PC-3 (cell line): ENCODE results near the gene LPXN. TPM values are rescaled to one million over a fixed set of nuclear protein-coding genes. Genes with fewer than 3 reads are reported as not detected.

Experiments used
- ATAC-seq: fragments of 200-7000 bp; cut with Tn5 transposase; 2 replicates; pipeline ENCODE4 v1.9.1; 2020; ENCODE audit warnings: mild to moderate bottlenecking, moderate library complexity
- BruUV-seq: library from RNA; stranded (reverse); fragments of 400-500 nt; replicated peaks from 2 replicates; lab custom pipeline; 2021; lab: Mats Ljungman, UMichigan
- CTCF ChIA-PET: fragments of 300-600 bp; sonication (Branson Sonifier 250); formaldehyde crosslinking; loops from one replicate; lab custom pipeline; 2022; ENCODE audit warnings: antibody characterized with exemption; lab: Charles Lee
- POLR2A ChIA-PET: fragments of 300-600 bp; sonication (Branson Sonifier 250); formaldehyde crosslinking; loops from one replicate; lab custom pipeline; 2022; ENCODE audit warnings: antibody characterized with exemption; ENCODE audit not compliant: unreplicated experiment; lab: Charles Lee
- DNase-seq: peaks from one replicate; pipeline ENCODE4 v3.0.0-alpha.2; 2015
- H2AFZ ChIP-seq: fragments of 300-600 bp; sonication (generic); 2 replicates; pipeline ENCODE4 v1.6.0; 2016; ENCODE audit warnings: antibody characterized with exemption, low read length
- H3F3A ChIP-seq: fragments of 300-600 bp; sonication (generic); one replicate; pipeline ENCODE4 v1.6.0; 2017; ENCODE audit warnings: antibody characterized with exemption, low read length, control low read depth, mild to moderate bottlenecking; ENCODE audit not compliant: unreplicated experiment
- H3K27ac ChIP-seq: fragments of 300-600 bp; sonication (generic); 2 replicates; pipeline ENCODE4 v1.5.1; 2016; ENCODE audit warnings: mild to moderate bottlenecking, low read length
- H3K27me3 ChIP-seq: fragments of 300-600 bp; sonication (generic); 2 replicates; pipeline ENCODE4 v1.6.1; 2016; ENCODE audit warnings: low read length, mixed read lengths
- H3K36me3 ChIP-seq: fragments of 300-600 bp; sonication (generic); 2 replicates; pipeline ENCODE4 v1.6.1; 2016; ENCODE audit warnings: low read depth, mixed run types, low read length, mixed read lengths
- H3K4me1 ChIP-seq: fragments of 300-600 bp; sonication (generic); 2 replicates; pipeline ENCODE4 v1.5.1; 2016; ENCODE audit warnings: low read length; ENCODE audit not compliant: insufficient read depth
- H3K4me2 ChIP-seq: fragments of 300-600 bp; sonication (generic); 2 replicates; pipeline ENCODE4 v1.6.0; 2016; ENCODE audit warnings: low read length
- H3K4me3 ChIP-seq: fragments of 300-600 bp; sonication (generic); 2 replicates; pipeline ENCODE4 v1.5.1; 2016; ENCODE audit warnings: mild to moderate bottlenecking, low read length, mixed read lengths
- H3K79me2 ChIP-seq: fragments of 300-600 bp; sonication (generic); 2 replicates; pipeline ENCODE4 v1.6.1; 2017; ENCODE audit warnings: low read length, mixed read lengths
- H3K9ac ChIP-seq: fragments of 300-600 bp; sonication (generic); 2 replicates; pipeline ENCODE4 v1.6.0; 2016; ENCODE audit warnings: mild to moderate bottlenecking, low read length
- H3K9me2 ChIP-seq: fragments of 300-600 bp; sonication (generic); replicated peaks from 2 replicates; pipeline ENCODE4 v1.6.1; 2016; ENCODE audit warnings: mixed run types, low read length, mixed read lengths
- H3K9me3 ChIP-seq: fragments of 300-600 bp; sonication (generic); 2 replicates; pipeline ENCODE4 v1.6.1; 2016; ENCODE audit warnings: low read length, mixed read lengths
- H4K20me1 ChIP-seq: fragments of 300-600 bp; sonication (generic); 2 replicates; pipeline ENCODE4 v1.6.1; 2016; ENCODE audit warnings: low read length, mixed read lengths
- EZH2 ChIP-seq: fragments of 300-600 bp; sonication (generic); IDR thresholded peaks from one replicate; pipeline ENCODE4 v1.6.1; 2017; ENCODE audit warnings: antibody characterized with exemption, mild to moderate bottlenecking, low read length; ENCODE audit not compliant: unreplicated experiment
- EZH2phosphoT487 ChIP-seq: fragments of 300-600 bp; sonication (generic); IDR thresholded peaks from 2 replicates; pipeline ENCODE4 v1.6.1; 2018; ENCODE audit warnings: mild to moderate bottlenecking, antibody characterized with exemption, low read length, borderline replicate concordance
- intact Hi-C: fragments of 100-400 bp; cut with micrococcal nuclease; formaldehyde crosslinking; loops from 2 replicates; pipeline ENCODE4 v1.9.0; 2023
- total RNA-seq: library from RNA; depleted of rRNA; stranded (reverse); fragments of >200 nt; gene quantifications from 2 replicates; pipeline ENCODE4 v1.2.3, GENCODE V29; 2014
- TF ChIP-seq, protein P1 (sequence below): fragments of 300-600 bp; sonication (generic); conservative IDR thresholded peaks from 2 replicates; pipeline ENCODE4 v1.5.1; 2017; ENCODE audit warnings: antibody characterized with exemption, low read depth, mild to moderate bottlenecking, low read length

Gene LPXN
- total RNA-seq, 1 experiment from 2014 or later = 12.1 TPM

DNA sequence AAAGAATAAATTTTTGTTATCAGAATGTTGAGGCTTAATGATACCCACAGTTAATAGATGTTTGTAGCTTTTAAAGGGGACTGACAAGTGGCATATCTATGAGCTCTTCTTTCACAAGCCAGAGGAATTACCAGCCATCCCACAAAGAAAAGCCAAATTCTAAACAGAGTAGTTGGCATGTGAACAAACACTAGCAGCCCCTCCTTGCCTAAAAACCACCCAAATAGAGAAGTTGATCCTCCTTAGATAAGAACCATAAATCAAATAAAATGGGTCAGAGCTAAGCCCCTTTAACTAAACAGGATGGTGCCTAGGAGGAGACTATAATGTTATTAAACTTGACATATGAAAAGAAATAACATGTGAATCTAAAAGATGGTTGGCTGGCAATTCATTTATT lies 11.4 kb downstream of the LPXN start:
- TF ChIP-seq EZH2phosphoT487 (no peak), EZH2 (no peak)
- TF ChIP-seq, protein P1, sequence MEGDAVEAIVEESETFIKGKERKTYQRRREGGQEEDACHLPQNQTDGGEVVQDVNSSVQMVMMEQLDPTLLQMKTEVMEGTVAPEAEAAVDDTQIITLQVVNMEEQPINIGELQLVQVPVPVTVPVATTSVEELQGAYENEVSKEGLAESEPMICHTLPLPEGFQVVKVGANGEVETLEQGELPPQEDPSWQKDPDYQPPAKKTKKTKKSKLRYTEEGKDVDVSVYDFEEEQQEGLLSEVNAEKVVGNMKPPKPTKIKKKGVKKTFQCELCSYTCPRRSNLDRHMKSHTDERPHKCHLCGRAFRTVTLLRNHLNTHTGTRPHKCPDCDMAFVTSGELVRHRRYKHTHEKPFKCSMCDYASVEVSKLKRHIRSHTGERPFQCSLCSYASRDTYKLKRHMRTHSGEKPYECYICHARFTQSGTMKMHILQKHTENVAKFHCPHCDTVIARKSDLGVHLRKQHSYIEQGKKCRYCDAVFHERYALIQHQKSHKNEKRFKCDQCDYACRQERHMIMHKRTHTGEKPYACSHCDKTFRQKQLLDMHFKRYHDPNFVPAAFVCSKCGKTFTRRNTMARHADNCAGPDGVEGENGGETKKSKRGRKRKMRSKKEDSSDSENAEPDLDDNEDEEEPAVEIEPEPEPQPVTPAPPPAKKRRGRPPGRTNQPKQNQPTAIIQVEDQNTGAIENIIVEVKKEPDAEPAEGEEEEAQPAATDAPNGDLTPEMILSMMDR = no peak
- Histone ChIP-seq H3K9me2 (no peaks in the 10 kb centered on the region), H3F3A (no peaks in the 10 kb centered on the region), H3K4me1 (peaks cover 13% of the 10 kb centered on the region), H3K27me3 (no peaks in the 10 kb centered on the region), H2AFZ (no peak overlapping the region), H3K9ac (no peak overlapping the region), H3K79me2 (no peaks in the 10 kb centered on the region), H4K20me1 (no peaks in the 10 kb centered on the region), H3K27ac (peak overlapping the region; percentile 42; the same call in 1 of the 2 replicates), H3K4me3 (no peak overlapping the region), H3K9me3 (no peaks in the 10 kb centered on the region), H3K4me2 (no peak overlapping the region), H3K36me3 (no peaks in the 10 kb centered on the region)
- CTCF ChIA-PET = no interaction called here
- no TSS peak for BruUV-seq
- no peak for ATAC-seq
- intact Hi-C loops = no loop called here
- no peak for DNase-seq
- POLR2A ChIA-PET = interaction anchor here (0.6 kb wide), 1 partner anchor 793 kb away, joined by 8 read pairs; no protein-coding TSS in a partner anchor

DNA sequence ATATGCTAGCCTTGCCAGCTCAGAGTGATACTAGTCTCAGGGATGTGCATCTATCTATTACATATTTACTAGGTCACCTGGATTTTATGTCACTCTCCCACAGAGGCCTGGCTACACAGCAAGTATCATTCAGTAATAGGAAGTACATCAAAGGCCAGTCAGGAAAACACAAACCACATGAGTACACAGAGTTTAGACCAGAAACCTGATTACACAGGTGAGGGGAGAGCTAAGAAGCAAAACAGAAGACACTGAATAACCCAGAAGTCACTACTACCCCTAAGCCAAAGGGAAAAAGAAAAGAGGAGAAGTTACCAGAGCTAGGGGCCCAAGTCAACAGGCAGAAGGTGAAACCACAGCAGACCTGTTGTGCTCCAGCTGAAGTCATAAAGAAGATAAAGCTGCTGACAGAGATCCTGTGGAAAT lies 13.3 kb downstream of the LPXN start:
- ChIA-PET CTCF (no interaction called here), POLR2A (no interaction called here)
- BruUV-seq = no TSS peak
- H3K4me3 ChIP-seq = no peak overlapping the region
- DNase-seq = no peak
- TF ChIP-seq, protein P1 = no peak
- TF ChIP-seq EZH2phosphoT487 (no peak), EZH2 (no peak)
- no peak overlapping the region for H3K9ac ChIP-seq
- H3K9me2 ChIP-seq = no peaks in the 10 kb centered on the region
- H3F3A ChIP-seq = no peaks in the 10 kb centered on the region
- no peak overlapping the region for H2AFZ ChIP-seq
- intact Hi-C loops = no loop called here
- H4K20me1 ChIP-seq = no peaks in the 10 kb centered on the region
- H3K27ac ChIP-seq = no peak overlapping the region
- no peaks in the 10 kb centered on the region for H3K36me3 ChIP-seq
- H3K4me1 ChIP-seq = peaks cover 13% of the 10 kb centered on the region
- no peaks in the 10 kb centered on the region for H3K9me3 ChIP-seq
- no peak for ATAC-seq
- no peaks in the 10 kb centered on the region for H3K27me3 ChIP-seq
- H3K4me2 ChIP-seq = no peak overlapping the region
- H3K79me2 ChIP-seq = no peaks in the 10 kb centered on the region

DNA sequence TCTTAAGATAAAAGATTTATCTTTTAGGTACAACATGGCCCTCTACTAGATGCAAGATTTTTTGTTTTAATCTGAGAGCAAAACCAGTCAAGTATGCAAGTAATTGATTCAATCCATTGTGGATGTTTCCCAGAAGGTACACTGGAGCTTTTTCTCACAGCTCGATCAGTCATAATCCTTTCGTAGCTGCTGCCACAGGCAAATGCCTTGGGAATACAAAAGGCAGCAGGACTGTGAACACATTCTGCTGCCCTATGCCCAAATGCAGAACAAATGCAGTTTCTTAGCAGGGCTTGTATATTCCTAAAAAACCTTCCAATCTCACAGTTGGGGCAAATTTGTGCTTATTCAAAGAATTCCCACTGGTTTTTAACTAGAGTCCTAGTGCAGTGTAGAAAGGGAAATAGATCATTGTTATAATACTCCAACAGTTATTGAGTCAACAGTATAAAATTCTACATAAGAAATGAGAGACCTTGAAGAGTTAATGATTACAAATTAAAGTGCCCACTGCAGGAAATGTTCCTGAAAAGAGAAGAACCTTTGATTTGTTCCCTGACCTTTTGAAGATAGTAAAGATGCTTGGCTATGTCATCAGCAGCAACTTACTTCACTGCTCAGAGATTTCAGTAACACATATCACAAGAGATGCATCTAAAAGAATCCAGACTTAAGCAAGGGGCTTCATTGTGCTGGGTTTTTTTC lies 14.1 kb downstream of the LPXN start:
- BruUV-seq = no TSS peak
- intact Hi-C loops = no loop called here
- DNase-seq = no peak
- Histone ChIP-seq H3K9ac (no peak overlapping the region), H3K27me3 (no peaks in the 10 kb centered on the region), H3K9me2 (no peaks in the 10 kb centered on the region), H3K27ac (no peak overlapping the region), H2AFZ (no peak overlapping the region), H4K20me1 (no peaks in the 10 kb centered on the region), H3K36me3 (no peaks in the 10 kb centered on the region), H3K4me3 (no peak overlapping the region), H3K79me2 (no peaks in the 10 kb centered on the region), H3K4me1 (peaks cover 13% of the 10 kb centered on the region), H3K9me3 (no peaks in the 10 kb centered on the region), H3F3A (no peaks in the 10 kb centered on the region), H3K4me2 (no peak overlapping the region)
- no peak for TF ChIP-seq EZH2
- no peak for TF ChIP-seq EZH2phosphoT487
- TF ChIP-seq, protein P1 = no peak
- ATAC-seq = no peak
- POLR2A ChIA-PET = no interaction called here
- CTCF ChIA-PET = no interaction called here
